SK-N-SH (cell line): ENCODE measurements around the gene CDH13.

Experiments used
- CTCF ChIP-seq: fragments of 200-600 bp; sonication (generic); IDR thresholded peaks from 2 replicates; pipeline ENCODE4 v1.6.1; 2017; ENCODE audit warnings: antibody characterized with exemption, mild to moderate bottlenecking, moderate library complexity
- EP300 ChIP-seq, 2 experiments: IDR thresholded peaks; 2 replicates each; pipeline versions ENCODE4 v1.4.0 to v1.6.1; 2012; ENCODE audit warnings: borderline replicate concordance in 1 of 2, low read depth in 1 of 2, low read length in 1 of 2
- EZH2phosphoT487 ChIP-seq: fragments of 200-600 bp; sonication (generic); IDR thresholded peaks from 2 replicates; pipeline ENCODE4 v1.6.1; 2017; ENCODE audit warnings: low read depth, mixed run types, mild to moderate bottlenecking, antibody characterized with exemption, moderate library complexity, borderline replicate concordance
- GATA2 ChIP-seq: sonication (generic); formaldehyde crosslinking; IDR thresholded peaks from 2 replicates; pipeline ENCODE4 v1.5.0; 2020; ENCODE audit warnings: mild to moderate bottlenecking, missing genetic modification reagents
- JUND ChIP-seq: IDR thresholded peaks from 2 replicates; pipeline ENCODE4 v1.4.0; 2012
- POLR2AphosphoS5 ChIP-seq: IDR thresholded peaks from 2 replicates; pipeline ENCODE4 v1.6.1; 2012; ENCODE audit warnings: low read depth, low read length
- RXRA ChIP-seq: IDR thresholded peaks from 2 replicates; pipeline ENCODE4 v1.4.0; 2012; ENCODE audit warnings: low read depth, mild to moderate bottlenecking, borderline replicate concordance
- SIN3A ChIP-seq: IDR thresholded peaks from 2 replicates; pipeline ENCODE4 v1.6.1; 2012; ENCODE audit warnings: low read depth, mild to moderate bottlenecking, low read length, moderate library complexity, borderline replicate concordance
- USF2 ChIP-seq: fragments of 150-350 bp; IDR thresholded peaks from 2 replicates; pipeline ENCODE4 v1.6.1; 2017; ENCODE audit warnings: antibody characterized with exemption, low read length, low read depth, borderline replicate concordance
- YY1 ChIP-seq: IDR thresholded peaks from 2 replicates; pipeline ENCODE4 v1.4.0; 2012; ENCODE audit warnings: low read depth, mild to moderate bottlenecking

GRCh38 chr16:82867485-82867884 is 240.7 kb downstream of the CDH13 start:
- TF ChIP-seq YY1 (no peak), CTCF (no peak), USF2 (no peak), EZH2phosphoT487 (no peak), GATA2 (CRISPR knock-in tag) (no peak), EP300 (IDR thresholded peaks at IDR 0.05; ENCODE audit: borderline replicate concordance in 1 of 2, low read depth in 1 of 2, low read length in 1 of 2) (no peak), POLR2AphosphoS5 (no peak), SIN3A (no peak), JUND (no peak), RXRA (no peak)
